Panc1 (cell line): ENCODE results near the gene STAT4. TPM values are rescaled to one million over a fixed set of nuclear protein-coding genes. Genes with fewer than 3 reads are reported as not detected.

Experiments
- ATAC-seq: fragments of 200-7000 bp; cut with Tn5 transposase; 2 replicates; pipeline ENCODE4 v1.9.1; 2020; ENCODE audit warnings: mild to moderate bottlenecking, moderate library complexity
- BruUV-seq: library from RNA; stranded (reverse); fragments of 400-500 nt; replicated peaks from 2 replicates; lab custom pipeline; 2021; lab: Mats Ljungman, UMichigan
- CTCF ChIA-PET: fragments of 300-600 bp; sonication (Branson Sonifier 250); formaldehyde crosslinking; loops from one replicate; lab custom pipeline; 2022; ENCODE audit warnings: antibody characterized with exemption; lab: Charles Lee
- POLR2A ChIA-PET: fragments of 300-600 bp; sonication (Branson Sonifier 250); formaldehyde crosslinking; loops from one replicate; lab custom pipeline; 2022; ENCODE audit warnings: antibody characterized with exemption; lab: Charles Lee
- DNase-seq: peaks from one replicate; pipeline ENCODE4 v3.0.0-alpha.2; 2010; ENCODE audit warnings: low read depth, low spot score
- H3K27ac ChIP-seq: 2 replicates; pipeline ENCODE4 v1.5.1; 2011; ENCODE audit warnings: mild to moderate bottlenecking, low read length, inconsistent platforms
- H3K27me3 ChIP-seq: fragments of 200-500 bp; sonication (Bioruptor generic); 2 replicates; pipeline ENCODE4 v1.6.0; 2014; ENCODE audit warnings: low read length, inconsistent platforms; ENCODE audit not compliant: control insufficient read depth, insufficient read depth
- H3K36me3 ChIP-seq: fragments of 200-500 bp; sonication (Bioruptor generic); 2 replicates; pipeline ENCODE4 v1.5.1; 2014; ENCODE audit warnings: inconsistent platforms, mild to moderate bottlenecking, low read length, moderate library complexity; ENCODE audit not compliant: control insufficient read depth, insufficient read depth
- H3K4me1 ChIP-seq: 2 replicates; pipeline ENCODE4 v1.5.1; 2011; ENCODE audit warnings: inconsistent platforms, mild to moderate bottlenecking, low read length, moderate library complexity; ENCODE audit not compliant: control insufficient read depth, insufficient read depth
- H3K4me3 ChIP-seq, 2 experiments: 2 replicates each; pipeline ENCODE4 v1.5.1; 2011 to 2012; ENCODE audit warnings: low read depth in 2 of 2, low read length in 2 of 2, mild to moderate bottlenecking in 2 of 2, inconsistent platforms in 1 of 2, moderate library complexity in 1 of 2
- H3K9me3 ChIP-seq: fragments of 200-500 bp; sonication (Bioruptor generic); 2 replicates; pipeline ENCODE4 v1.5.1; 2014; ENCODE audit warnings: low read depth, mild to moderate bottlenecking, inconsistent platforms, low read length, moderate library complexity; ENCODE audit not compliant: control insufficient read depth, insufficient read depth
- CTCF ChIP-seq: fragments of 450-650 bp; IDR thresholded peaks from 2 replicates; pipeline ENCODE4 v1.5.1; 2017; ENCODE audit warnings: mild to moderate bottlenecking
- POLR2AphosphoS5 ChIP-seq: IDR thresholded peaks from 2 replicates; pipeline ENCODE4 v1.6.1; 2012; ENCODE audit warnings: mild to moderate bottlenecking, low read depth, low read length, moderate library complexity
- REST ChIP-seq, 2 experiments: IDR thresholded peaks; 2 replicates each; pipeline ENCODE4 v1.6.1; 2011 to 2012; ENCODE audit warnings: low read depth in 2 of 2, control low read depth in 1 of 2, low read length in 1 of 2, mild to moderate bottlenecking in 1 of 2, moderate library complexity in 1 of 2; ENCODE audit not compliant: insufficient read depth in 1 of 2
- SIN3A ChIP-seq: IDR thresholded peaks from 2 replicates; pipeline ENCODE4 v1.6.1; 2012; ENCODE audit warnings: low read depth, mild to moderate bottlenecking, low read length, moderate library complexity, borderline replicate concordance; ENCODE audit not compliant: insufficient read depth
- TCF7L2 ChIP-seq: IDR thresholded peaks from 2 replicates; pipeline ENCODE4 v1.6.1; 2011; ENCODE audit warnings: mild to moderate bottlenecking, low read depth, low read length, inconsistent platforms
- in situ Hi-C: cut with HindIII; loops from 2 replicates; pipeline ENCODE4 v1.10.0; 2016; ENCODE audit warnings: low sequenced_read_pairs, low pct_unique_long_range_greater_than_20kb
- intact Hi-C: fragments of 100-400 bp; cut with micrococcal nuclease; formaldehyde crosslinking; loops from one replicate; pipeline ENCODE4 v1.10.0; 2022; ENCODE audit not compliant: unreplicated experiment
- total RNA-seq: library from RNA; stranded (reverse); gene quantifications from one replicate; pipeline ENCODE4 v1.2.1, GENCODE V29; 2021; ENCODE audit not compliant: unreplicated experiment

STAT4 gene
- total RNA-seq, 1 experiment from 2014 or later: 0.05 TPM

- no peaks in the 10 kb centered on the region for H3K36me3 ChIP-seq
- H3K27ac ChIP-seq: no peak overlapping the region
- ChIA-PET CTCF (interaction anchor here (0.6 kb wide), 1 partner anchor 363 kb away, joined by 4 read pairs; no protein-coding TSS in a partner anchor), POLR2A (no interaction called here)
- DNase-seq (no peak), ATAC-seq (peak; percentile 22; the same call in 1 of the 2 replicates)
- H3K4me3 ChIP-seq: no peak overlapping the region
- intact Hi-C loops (no loop called here), in situ Hi-C loops (no loop called here)
- H3K9me3 ChIP-seq: no peaks in the 10 kb centered on the region
- no peaks in the 10 kb centered on the region for H3K27me3 ChIP-seq
- BruUV-seq: no TSS peak
- no peak for TF ChIP-seq SIN3A
- TF ChIP-seq POLR2AphosphoS5: no peak
- TF ChIP-seq CTCF: no peak
- no peak; the same call in 1 of the 2 replicates for TF ChIP-seq TCF7L2
- no peak for TF ChIP-seq REST (IDR thresholded peaks at IDR 0.05; ENCODE audit: insufficient read depth in 1 of 2, low read depth in 2 of 2, low read length in 1 of 2)
- H3K4me1 ChIP-seq: peaks cover 8% of the 10 kb centered on the region
Measured at GRCh38 chr2:191176801-191177438, 26.1 kb upstream of the STAT4 start.

- CTCF ChIA-PET: interaction anchor here (0.6 kb wide), 1 partner anchor 363 kb away, joined by 4 read pairs; no protein-coding TSS in a partner anchor
- H3K4me1 ChIP-seq: peaks cover 14% of the 10 kb centered on the region
Measured at GRCh38 chr2:191176305-191176704, 25.5 kb upstream of the STAT4 start.

More at GRCh38 chr2:191176305-191176704, 25.5 kb upstream of the STAT4 start:
- DNase-seq (no peak), ATAC-seq (no peak)
- in situ Hi-C loops (no loop called here), intact Hi-C loops (no loop called here)
- Histone ChIP-seq H3K36me3 (no peaks in the 10 kb centered on the region), H3K27ac (no peak overlapping the region), H3K27me3 (no peaks in the 10 kb centered on the region), H3K9me3 (no peaks in the 10 kb centered on the region), H3K4me3 (no peak overlapping the region)
- TF ChIP-seq TCF7L2 (no peak), POLR2AphosphoS5 (no peak), REST (IDR thresholded peaks at IDR 0.05; ENCODE audit: insufficient read depth in 1 of 2, low read depth in 2 of 2, low read length in 1 of 2) (no peak), CTCF (no peak), SIN3A (no peak)
- BruUV-seq: no TSS peak
- POLR2A ChIA-PET: no interaction called here
